Uterus (tissue), 4 donors: Measurements from ENCODE around the gene GPR55. TPM values are rescaled to one million over a fixed set of nuclear protein-coding genes. Genes with fewer than 3 reads are reported as not detected.

ENCODE experiments used
- DNase-seq, 2 donors: peaks; one replicate each; pipeline ENCODE4 v3.0.0-alpha.2; 2019 to 2020
- H3K27ac ChIP-seq, 2 donors: fragments of 200-600 bp; sonication (generic); 1 replicate in 1 of 2; 2 replicates in 1 of 2; pipeline ENCODE4 v1.5.1; 2016 to 2018
- H3K27me3 ChIP-seq, 2 donors: fragments of 200-600 bp; sonication (generic); one replicate each; pipeline ENCODE4 v1.5.1; 2018 to 2019; ENCODE audit warnings: control low read depth in 1 of 2
- H3K36me3 ChIP-seq, 2 donors: fragments of 200-600 bp; sonication (generic); one replicate each; pipeline ENCODE4 v1.5.1; 2019; ENCODE audit warnings: control low read depth in 1 of 2
- H3K4me1 ChIP-seq, 2 donors: fragments of 200-600 bp; sonication (generic); one replicate each; pipeline ENCODE4 v1.5.1; 2018 to 2019; ENCODE audit warnings: control low read depth in 1 of 2
- H3K4me3 ChIP-seq, 2 donors: fragments of 200-600 bp; sonication (generic); 1 replicate in 1 of 2; 2 replicates in 1 of 2; pipeline ENCODE4 v1.5.1; 2018 to 2019; ENCODE audit warnings: mild to moderate bottlenecking in 1 of 2
- H3K9me3 ChIP-seq, 2 donors: fragments of 200-600 bp; sonication (generic); one replicate each; pipeline ENCODE4 v1.5.1; 2019; ENCODE audit warnings: control low read depth in 1 of 2
- POLR2A ChIP-seq, 2 donors: fragments of 450-650 bp; IDR thresholded peaks; one replicate each; pipeline ENCODE4 v1.6.1; 2016; ENCODE audit warnings: antibody characterized with exemption in 2 of 2, mild to moderate bottlenecking in 1 of 2, moderate library complexity in 1 of 2
- intact Hi-C: fragments of 100-400 bp; cut with DNase I; formaldehyde crosslinking; loops from one replicate; pipeline ENCODE4 v1.15.1; 2023; ENCODE audit warnings: low total_unique reads
- total RNA-seq, 4 donors: library from RNA; depleted of rRNA in 3 of 4; stranded (reverse); fragments of >200 nt in 3 of 4; gene quantifications; one replicate each; pipeline versions ENCODE4 v1.1.0 to v1.2.4, GENCODE V29; 2014 to 2023
- TF ChIP-seq, protein P1 (sequence below), 4 experiments: fragments of 200-600 bp in 2 of 4; fragments of 450-650 bp in 2 of 4; sonication (generic) in 2 of 4; IDR thresholded peaks; one replicate each; pipeline ENCODE4 v1.5.1; 2016 to 2019; ENCODE audit warnings: antibody characterized with exemption in 4 of 4, mild to moderate bottlenecking in 2 of 4, moderate library complexity in 1 of 4
- donor health status: DM: yes; HTN: yes; CAD: no.

GPR55 gene
- total RNA-seq, 4 donors from 2014 or later = not detected

DNA sequence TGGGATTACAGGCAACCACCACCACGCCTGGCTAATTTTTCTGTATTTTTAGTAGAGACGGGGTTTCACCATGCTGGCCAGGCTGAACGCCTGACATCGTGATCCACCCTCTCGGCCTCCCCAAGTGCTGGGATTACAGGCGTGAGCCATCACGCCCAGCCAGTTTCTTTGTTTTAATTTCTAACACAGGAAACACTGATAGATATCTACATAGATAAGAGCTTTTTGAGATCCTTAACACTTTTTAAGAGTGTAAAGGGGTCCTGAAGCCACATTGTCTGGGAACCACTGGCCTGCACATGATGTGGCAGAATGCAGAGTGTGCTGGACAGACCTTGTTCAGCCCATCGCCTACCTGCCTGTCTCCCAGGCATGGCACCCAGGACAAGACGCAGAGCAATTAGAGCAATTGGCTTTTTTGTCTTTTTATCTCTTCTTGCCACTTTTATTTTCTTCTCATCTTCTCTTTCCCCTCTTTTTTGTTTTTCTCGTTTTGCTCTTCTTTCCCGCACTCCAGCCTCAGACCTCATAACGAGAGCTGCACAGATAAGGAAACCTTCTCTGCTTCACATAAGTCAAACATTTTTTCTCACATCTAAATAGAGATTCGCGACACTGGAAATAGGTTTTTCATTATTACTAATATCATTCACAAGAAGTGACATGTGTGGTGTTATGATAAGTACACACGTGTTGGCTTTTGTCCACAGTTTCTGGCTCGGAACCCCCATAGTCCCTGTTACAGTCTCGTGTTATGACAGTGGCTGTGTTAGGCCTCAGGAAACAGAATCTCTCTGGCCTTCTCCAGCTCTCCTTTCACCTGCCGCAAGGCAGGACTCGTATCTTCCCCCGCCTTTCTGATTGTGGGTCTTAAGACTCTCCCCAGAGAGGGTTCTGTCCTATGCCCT, 25.2 kb upstream of the GPR55 start:
- H3K27me3 ChIP-seq = no peaks in the 10 kb centered on the region
- no peaks in the 10 kb centered on the region for H3K36me3 ChIP-seq
- no peaks in the 10 kb centered on the region for H3K9me3 ChIP-seq
- H3K4me1 ChIP-seq = no peaks in the 10 kb centered on the region
- intact Hi-C loops = no loop called here
- H3K4me3 ChIP-seq = no peak overlapping the region
- no peak for DNase-seq
- TF ChIP-seq, protein P1, sequence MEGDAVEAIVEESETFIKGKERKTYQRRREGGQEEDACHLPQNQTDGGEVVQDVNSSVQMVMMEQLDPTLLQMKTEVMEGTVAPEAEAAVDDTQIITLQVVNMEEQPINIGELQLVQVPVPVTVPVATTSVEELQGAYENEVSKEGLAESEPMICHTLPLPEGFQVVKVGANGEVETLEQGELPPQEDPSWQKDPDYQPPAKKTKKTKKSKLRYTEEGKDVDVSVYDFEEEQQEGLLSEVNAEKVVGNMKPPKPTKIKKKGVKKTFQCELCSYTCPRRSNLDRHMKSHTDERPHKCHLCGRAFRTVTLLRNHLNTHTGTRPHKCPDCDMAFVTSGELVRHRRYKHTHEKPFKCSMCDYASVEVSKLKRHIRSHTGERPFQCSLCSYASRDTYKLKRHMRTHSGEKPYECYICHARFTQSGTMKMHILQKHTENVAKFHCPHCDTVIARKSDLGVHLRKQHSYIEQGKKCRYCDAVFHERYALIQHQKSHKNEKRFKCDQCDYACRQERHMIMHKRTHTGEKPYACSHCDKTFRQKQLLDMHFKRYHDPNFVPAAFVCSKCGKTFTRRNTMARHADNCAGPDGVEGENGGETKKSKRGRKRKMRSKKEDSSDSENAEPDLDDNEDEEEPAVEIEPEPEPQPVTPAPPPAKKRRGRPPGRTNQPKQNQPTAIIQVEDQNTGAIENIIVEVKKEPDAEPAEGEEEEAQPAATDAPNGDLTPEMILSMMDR (IDR thresholded peaks at IDR 0.05) = no peak
- TF ChIP-seq POLR2A (IDR thresholded peaks at IDR 0.05) = no peak
- no peak overlapping the region for H3K27ac ChIP-seq

GRCh38 chr2:230947908-230948365, 22.9 kb upstream of the GPR55 start:
- no peak for DNase-seq
- Histone ChIP-seq H3K27ac (no peak overlapping the region), H3K36me3 (no peaks in the 10 kb centered on the region), H3K27me3 (no peaks in the 10 kb centered on the region), H3K4me1 (no peaks in the 10 kb centered on the region), H3K9me3 (no peaks in the 10 kb centered on the region), H3K4me3 (no peak overlapping the region)
- no peak for TF ChIP-seq POLR2A (IDR thresholded peaks at IDR 0.05)
- TF ChIP-seq, protein P1 (IDR thresholded peaks at IDR 0.05) = no peak
- intact Hi-C loops = no loop called here

GRCh38 chr2:230947235-230947576, 22.2 kb upstream of the GPR55 start:
- Histone ChIP-seq H3K36me3 (no peaks in the 10 kb centered on the region), H3K4me3 (no peak overlapping the region), H3K9me3 (no peaks in the 10 kb centered on the region), H3K27ac (no peak overlapping the region), H3K27me3 (no peaks in the 10 kb centered on the region), H3K4me1 (no peaks in the 10 kb centered on the region)
- no peak for DNase-seq
- no peak for TF ChIP-seq POLR2A (IDR thresholded peaks at IDR 0.05)
- TF ChIP-seq, protein P1 (IDR thresholded peaks at IDR 0.05) = no peak
- intact Hi-C loops = no loop called here

GRCh38 chr2:230946429-230947234, 21.6 kb upstream of the GPR55 start:
- no peak for DNase-seq
- H3K9me3 ChIP-seq = no peaks in the 10 kb centered on the region
- TF ChIP-seq, protein P1 (IDR thresholded peaks at IDR 0.05) = no peak
- TF ChIP-seq POLR2A (IDR thresholded peaks at IDR 0.05) = no peak
- H3K4me3 ChIP-seq = no peak overlapping the region
- no peak overlapping the region for H3K27ac ChIP-seq
- intact Hi-C loops = no loop called here
- no peaks in the 10 kb centered on the region for H3K36me3 ChIP-seq
- H3K4me1 ChIP-seq = no peaks in the 10 kb centered on the region
- no peaks in the 10 kb centered on the region for H3K27me3 ChIP-seq
